ENCODE data around the gene AP1B1. TPM values are rescaled to one million over a fixed set of nuclear protein-coding genes. Genes with fewer than 3 reads are reported as not detected.
"Not testable (repeated sequence)": the region's sequence is repeated elsewhere in the genome, so short reads cannot be mapped to it uniquely, and the experiment has no call there.

AP1B1 gene
- 28.0 TPM for total RNA-seq
- long read RNA-seq, full-length matches to known transcripts, result 1 of 24 reads
- long read RNA-seq, partial matches to known transcripts, result 7 of 24 reads
- long read RNA-seq, other reads (novel, unspliced or antisense), result 16 of 24 reads

GRCh38 chr22:29387921-29388758 is at the start of gene AP1B1:
Gene AP1B1, minus strand, starts transcription at chr22:29388570. Its CDS starts 21,327 bp downstream, at chr22:29367243.
- intact Hi-C loops (cut with DNase I), result loop anchor here (2.0 kb wide), 1 partner anchor 81 kb away; the partner anchor contains the start of gene GAS2L1
- peak; percentile 98 for DNase-seq (ENCODE audit: low spot score)

- intact Hi-C loops (cut with DNase I), result no loop called here
- DNase-seq (ENCODE audit: low spot score), result no peak
These were observed 47.1 kb upstream of the AP1B1 start for GRCh38 chr22:29435236-29436136.

GRCh38 chr22:29434288-29434687 is 45.9 kb upstream of the AP1B1 start:
- no peak for DNase-seq (ENCODE audit: low spot score)

GRCh38 chr22:29433856-29434255 is 45.5 kb upstream of the AP1B1 start:
- no peak for DNase-seq (ENCODE audit: low spot score)
- intact Hi-C loops (cut with DNase I), result no loop called here

More at GRCh38 chr22:29434288-29434687, 45.9 kb upstream of the AP1B1 start:
- intact Hi-C loops (cut with DNase I), result no loop called here

DNA sequence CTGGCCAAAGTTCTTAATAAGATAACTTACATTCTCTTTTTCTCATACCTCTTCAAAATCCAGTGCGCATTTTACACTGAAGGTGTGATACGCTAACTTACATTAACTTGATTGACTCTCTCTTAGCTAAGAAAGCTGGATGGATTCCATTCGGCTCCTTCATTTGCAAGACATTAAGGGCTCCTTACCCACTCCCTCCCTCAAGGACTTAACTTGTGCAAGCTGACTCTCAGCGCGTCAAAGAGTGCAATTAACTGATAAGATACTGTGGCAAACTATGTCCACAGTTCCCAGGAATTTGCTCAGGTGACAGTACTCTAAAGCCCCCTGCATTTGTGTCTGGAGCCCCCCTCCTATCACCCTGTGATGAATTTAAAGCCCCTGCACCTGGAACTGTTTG is 43.6 kb upstream of the AP1B1 start:
- no peak for DNase-seq (ENCODE audit: low spot score)
- intact Hi-C loops (cut with DNase I), result no loop called here

DNA sequence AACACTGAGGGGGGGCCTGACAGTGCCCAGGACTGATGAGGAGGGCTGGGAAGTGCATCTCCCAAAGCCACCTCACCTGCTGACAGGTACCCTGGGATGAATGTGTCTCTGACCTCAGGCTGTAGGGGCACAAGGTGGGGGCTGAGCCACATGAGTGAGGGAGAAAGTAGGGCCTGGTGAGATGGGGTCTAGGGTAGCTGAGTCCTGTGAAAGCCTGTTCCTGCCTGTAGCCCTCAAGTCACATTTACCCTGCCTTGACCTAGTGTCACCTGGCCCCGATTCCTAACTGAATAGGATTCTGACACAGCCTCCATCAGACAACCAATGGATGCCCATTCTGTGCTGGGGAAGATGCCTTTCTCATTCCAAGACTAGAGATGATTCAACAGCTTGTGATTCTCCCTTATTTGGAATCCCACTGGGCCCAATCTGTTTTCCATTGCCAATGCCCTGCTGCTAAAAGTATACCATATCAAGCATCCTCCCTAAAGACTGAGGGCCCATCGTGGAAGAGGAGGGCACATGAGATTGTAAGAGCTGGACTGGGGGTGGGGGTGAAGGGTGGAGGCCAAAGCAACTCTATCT is 38.9 kb upstream of the AP1B1 start:
- no peak for DNase-seq (ENCODE audit: low spot score)
- intact Hi-C loops (cut with DNase I), result no loop called here

DNA sequence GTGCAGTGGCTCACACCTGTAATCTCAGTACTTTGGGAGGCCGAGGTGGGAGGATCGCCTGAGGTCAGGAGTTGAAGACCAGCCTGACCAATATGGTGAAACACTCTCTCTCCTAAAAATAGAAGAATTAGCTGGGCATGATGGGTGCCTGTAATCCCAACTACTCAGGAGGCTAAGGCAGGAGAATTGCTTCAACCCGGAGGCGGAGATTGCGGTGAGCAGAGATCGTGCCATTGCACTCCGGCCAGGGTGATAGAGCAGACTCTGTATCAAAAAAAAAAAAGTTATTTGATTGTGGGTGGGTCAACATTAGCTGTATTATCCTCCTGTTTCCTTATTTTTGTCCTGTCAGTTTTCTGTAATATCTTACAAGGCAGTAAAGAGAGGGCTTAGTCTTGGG is 38.1 kb upstream of the AP1B1 start:
- intact Hi-C loops (cut with DNase I), result no loop called here
- DNase-seq (ENCODE audit: low spot score), result no peak

GRCh38 chr22:29418704-29419103 is 30.3 kb upstream of the AP1B1 start:
- intact Hi-C loops (cut with DNase I); DNase-seq (ENCODE audit: low spot score): not testable (repeated sequence)

DNA sequence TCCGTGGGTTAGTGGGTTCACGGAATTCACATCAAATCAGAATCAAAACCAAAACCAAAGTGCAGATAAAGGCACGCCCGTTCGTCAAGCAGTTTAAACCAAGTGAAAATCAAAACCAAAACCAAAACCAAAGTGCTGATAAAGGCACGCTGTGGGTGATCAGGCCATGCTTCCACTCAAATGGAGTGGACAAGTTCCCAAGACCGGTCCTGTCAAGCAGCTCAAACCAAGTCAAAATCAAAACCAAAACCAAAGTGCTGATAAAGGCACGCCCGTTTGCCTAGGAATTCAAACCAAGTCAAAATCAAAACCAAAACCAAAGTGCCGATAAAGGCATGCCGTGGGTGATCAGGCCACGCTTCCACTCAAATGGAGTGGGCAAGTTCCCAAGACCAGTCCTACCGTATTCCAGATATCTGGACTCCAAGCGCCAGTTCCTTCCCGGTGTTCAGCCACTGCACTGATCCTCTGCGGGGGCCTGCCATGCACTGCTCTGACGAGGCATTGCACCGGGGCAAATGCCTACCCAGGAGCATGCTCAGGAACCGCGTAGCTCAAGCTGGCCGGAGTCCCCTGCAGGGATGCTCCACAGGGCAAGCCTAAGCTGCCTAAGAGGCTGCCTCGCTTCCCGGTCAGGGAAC is 26.7 kb upstream of the AP1B1 start:
- not testable (repeated sequence) for DNase-seq (ENCODE audit: low spot score)

DNA sequence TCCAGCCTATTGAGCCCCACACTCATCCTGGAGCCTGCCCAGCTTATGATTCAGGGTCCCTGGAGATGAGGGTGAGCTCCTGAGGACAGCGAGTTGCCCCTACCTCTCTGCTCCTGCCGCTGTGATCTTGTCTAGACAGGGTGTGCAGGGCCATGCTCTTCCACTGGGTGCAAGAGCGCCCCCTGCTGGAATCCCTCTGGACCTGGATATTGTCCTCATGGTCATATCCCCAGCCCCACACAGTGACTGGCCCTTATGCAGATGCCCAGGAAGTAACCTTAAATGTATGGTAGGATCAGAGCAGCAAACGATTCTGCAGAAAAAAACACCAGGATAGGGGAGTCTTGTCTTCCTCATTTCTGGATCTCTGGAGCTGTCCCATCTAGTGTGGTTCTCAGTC is 24.4 kb upstream of the AP1B1 start:
- DNase-seq (ENCODE audit: low spot score); intact Hi-C loops (cut with DNase I): not testable (repeated sequence)

More for the DNA sequence above, 26.7 kb upstream of the AP1B1 start:
- intact Hi-C loops (cut with DNase I), result not testable (repeated sequence)

- intact Hi-C loops (cut with DNase I), result not testable (repeated sequence)
These were observed 23.3 kb upstream of the AP1B1 start for GRCh38 chr22:29411569-29412211.

DNA sequence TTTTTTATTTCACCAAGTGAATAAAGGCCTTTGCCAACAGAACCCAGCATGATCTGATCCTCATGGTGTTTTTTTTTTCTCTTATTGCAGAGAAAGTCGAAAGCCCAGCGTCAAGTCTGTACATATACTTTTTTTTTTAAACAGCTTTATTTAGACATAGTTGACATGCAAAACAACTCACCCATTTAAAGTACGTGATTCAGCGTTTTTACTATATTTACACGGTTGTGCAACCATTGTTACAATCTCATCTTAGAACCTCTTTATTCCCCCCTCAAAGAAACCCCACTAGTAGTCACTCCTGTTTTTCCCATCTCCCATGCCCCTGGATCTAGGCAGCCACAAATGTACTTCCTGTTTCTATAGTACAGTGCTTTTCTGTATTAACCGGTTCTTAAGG is 20.6 kb upstream of the AP1B1 start:
- DNase-seq (ENCODE audit: low spot score), result no peak
- intact Hi-C loops (cut with DNase I), result no loop called here

More at GRCh38 chr22:29411569-29412211, 23.3 kb upstream of the AP1B1 start:
- not testable (repeated sequence) for DNase-seq (ENCODE audit: low spot score)

DNA sequence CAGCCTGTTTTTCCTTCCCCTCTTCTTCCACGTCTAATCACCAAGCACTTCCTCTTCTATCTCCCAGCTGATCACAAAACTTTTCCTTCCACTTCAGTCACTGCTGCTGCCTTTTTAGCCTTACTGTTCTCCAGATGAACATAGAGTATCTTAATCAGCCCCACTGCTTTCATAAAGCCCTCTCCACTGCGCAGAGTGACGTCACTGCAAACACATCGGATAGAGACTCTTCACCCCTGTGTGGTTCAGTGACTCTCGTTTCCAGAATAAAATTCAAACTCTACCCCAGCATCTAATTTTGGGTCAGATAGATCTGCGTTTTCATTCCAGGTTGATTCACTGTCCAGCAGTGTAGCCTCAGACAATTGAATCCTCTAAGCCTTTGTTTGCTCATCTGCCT is 13.2 kb upstream of the AP1B1 start:
- DNase-seq (ENCODE audit: low spot score); intact Hi-C loops (cut with DNase I): not testable (repeated sequence)

DNA sequence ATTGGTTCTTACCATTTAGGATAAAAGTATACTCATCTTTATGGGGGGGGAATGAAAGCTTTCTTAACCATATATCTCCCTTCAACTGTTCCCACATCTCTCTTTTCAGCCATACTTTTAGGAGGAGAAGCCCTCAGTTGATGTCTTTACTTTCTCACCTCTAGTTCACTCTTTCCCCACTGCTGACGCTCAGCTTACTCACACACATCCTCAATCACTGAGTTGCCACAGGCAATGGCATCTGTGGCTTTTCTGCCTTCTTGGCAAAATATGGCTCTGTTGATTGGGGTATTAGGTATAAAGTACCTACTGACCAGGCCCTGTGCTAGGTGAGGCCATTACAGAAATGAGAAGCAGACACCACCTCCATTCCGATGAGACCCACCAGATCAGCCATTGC is 12.2 kb upstream of the AP1B1 start:
- DNase-seq (ENCODE audit: low spot score), result no peak
- intact Hi-C loops (cut with DNase I), result no loop called here

GRCh38 chr22:29397791-29398190 is 9.4 kb upstream of the AP1B1 start:
- intact Hi-C loops (cut with DNase I), result loop anchor here (5.0 kb wide), 1 partner anchor 120 kb away; no protein-coding TSS in a partner anchor

DNA sequence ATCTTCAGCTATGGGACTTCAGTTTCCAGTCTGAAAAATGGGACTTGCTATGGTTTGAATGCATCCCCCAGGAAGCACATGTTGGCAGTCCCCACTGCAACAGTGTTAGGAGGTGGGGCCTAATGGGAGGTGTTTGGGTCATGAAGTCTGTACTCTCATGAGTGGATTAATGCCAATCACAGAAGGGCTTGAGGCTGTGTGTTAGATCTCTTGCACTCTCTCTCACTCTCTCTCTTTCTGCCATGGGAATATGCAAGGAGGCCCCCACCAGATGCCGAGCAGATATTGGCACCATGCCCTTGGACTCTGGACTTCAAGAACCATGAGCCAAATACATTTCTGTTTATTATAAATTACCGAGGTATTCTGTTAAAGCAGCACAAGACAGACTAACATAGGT is 7.8 kb upstream of the AP1B1 start:
- intact Hi-C loops (cut with DNase I), result loop anchor here (5.0 kb wide), 1 partner anchor 121 kb away; no protein-coding TSS in a partner anchor
- DNase-seq (ENCODE audit: low spot score), result no peak

More at GRCh38 chr22:29397791-29398190, 9.4 kb upstream of the AP1B1 start:
- no peak for DNase-seq (ENCODE audit: low spot score)

GRCh38 chr22:29394931-29395581 is 6.7 kb upstream of the AP1B1 start:
- DNase-seq (ENCODE audit: low spot score), result peak; percentile 82
- intact Hi-C loops (cut with DNase I), result loop anchor here (5.0 kb wide), 1 partner anchor 122 kb away; no protein-coding TSS in a partner anchor

DNA sequence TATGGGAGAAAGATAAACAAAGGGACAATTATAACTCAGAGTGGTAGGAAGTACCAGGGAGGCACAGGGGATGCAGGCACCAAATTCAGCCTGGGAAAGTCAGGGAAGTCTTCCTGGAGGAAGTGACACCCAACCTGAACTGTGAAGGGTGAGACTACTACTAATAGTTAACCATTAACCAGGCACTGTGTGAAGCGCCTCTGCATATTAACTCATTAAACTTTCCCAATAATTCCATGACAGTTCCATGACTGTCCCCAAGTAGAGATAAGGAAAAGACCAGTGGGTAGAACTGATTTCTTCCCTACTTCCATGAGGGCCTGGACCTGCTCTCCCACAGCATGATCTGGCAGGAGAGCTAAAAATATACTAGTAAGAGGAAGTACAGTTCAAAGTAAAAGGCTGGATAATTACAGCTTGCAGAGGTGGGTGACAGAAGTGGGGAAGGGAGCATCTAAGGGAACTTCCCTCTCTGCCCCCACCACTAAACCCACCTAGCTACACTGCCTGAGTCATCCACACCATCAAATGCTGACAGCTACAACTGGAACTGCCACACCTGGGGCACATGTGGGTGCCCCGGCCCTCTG is 4.7 kb upstream of the AP1B1 start:
- intact Hi-C loops (cut with DNase I), result no loop called here
- no peak for DNase-seq (ENCODE audit: low spot score)

Measured in cardiac septum (tissue), 1 donor.